HG03175 (cell line): Measurements from ENCODE around the gene HMGCLL1.

Experiments used
- ATAC-seq: cut with Tn5 transposase; IDR thresholded peaks from one replicate; pipeline ENCODE4 v1.9.1; 2021; ENCODE audit warnings: mild to moderate bottlenecking, moderate library complexity; ENCODE audit not compliant: unreplicated experiment

The HMGCLL1 gene

GRCh38 chr6:55447891-55448290 lies 131.1 kb downstream of the HMGCLL1 start:
- ATAC-seq = no peak

GRCh38 chr6:55445648-55446204 lies 133.3 kb downstream of the HMGCLL1 start:
- no peak for ATAC-seq

- no peak for ATAC-seq
Observed at GRCh38 chr6:55443238-55444134, 135.5 kb downstream of the HMGCLL1 start.

GRCh38 chr6:55438203-55438602 lies 140.8 kb downstream of the HMGCLL1 start:
- no peak for ATAC-seq

- no peak for ATAC-seq
Observed at GRCh38 chr6:55437141-55437540, 141.9 kb downstream of the HMGCLL1 start.

- ATAC-seq = no peak
Observed at GRCh38 chr6:55433446-55434130, 145.4 kb downstream of the HMGCLL1 start.

- no peak for ATAC-seq
Observed at GRCh38 chr6:55423933-55424332, 155.1 kb downstream of the HMGCLL1 start.

GRCh38 chr6:55410674-55411073 lies 168.3 kb downstream of the HMGCLL1 start:
- no peak for ATAC-seq

- no peak for ATAC-seq
Observed at GRCh38 chr6:55405474-55406235, 173.3 kb downstream of the HMGCLL1 start.

- no peak for ATAC-seq
Observed at GRCh38 chr6:55399351-55399750, 179.6 kb downstream of the HMGCLL1 start.

- ATAC-seq = no peak
Observed at GRCh38 chr6:55397986-55398385, 181.0 kb downstream of the HMGCLL1 start.

- ATAC-seq = no peak
Observed at GRCh38 chr6:55395871-55396270, 183.1 kb downstream of the HMGCLL1 start.

- no peak for ATAC-seq
Observed at GRCh38 chr6:55388211-55388610, 190.8 kb downstream of the HMGCLL1 start.
